Endodermal cell (in vitro differentiated cells): ENCODE measurements around the gene FBXO2. TPM values are rescaled to one million over a fixed set of nuclear protein-coding genes. Genes with fewer than 3 reads are reported as not detected.
A peak's percentile ranks its signal among the peaks of the same experiment; 100 is the strongest.

ENCODE experiments used
- DNase-seq: peaks from one replicate; pipeline ENCODE4 v3.0.0-alpha.2; 2017
- H3K27ac ChIP-seq: 2 replicates; pipeline ENCODE4 v1.5.1; 2013; ENCODE audit warnings: mild to moderate bottlenecking, low read depth, low read length, moderate library complexity
- H3K27me3 ChIP-seq: 2 replicates; pipeline ENCODE4 v1.6.1; 2013; ENCODE audit warnings: mild to moderate bottlenecking, low read length, moderate library complexity; ENCODE audit not compliant: insufficient read depth, control insufficient read depth, poor library complexity, severe bottlenecking
- H3K36me3 ChIP-seq: 2 replicates; pipeline ENCODE4 v1.7.0; 2013; ENCODE audit warnings: mild to moderate bottlenecking, low read length, moderate library complexity; ENCODE audit not compliant: control insufficient read depth, insufficient read depth
- H3K4me1 ChIP-seq: one replicate; pipeline ENCODE4 v1.7.0; 2013; ENCODE audit warnings: low read length; ENCODE audit not compliant: control insufficient read depth, insufficient read depth
- H3K4me3 ChIP-seq: 2 replicates; pipeline ENCODE4 v1.5.1; 2013; ENCODE audit warnings: mild to moderate bottlenecking, low read length, moderate library complexity
- H3K9ac ChIP-seq: 2 replicates; pipeline ENCODE4 v1.6.1; 2013; ENCODE audit warnings: mild to moderate bottlenecking, low read length, moderate library complexity; ENCODE audit not compliant: poor library complexity, severe bottlenecking; ENCODE audit errors: extremely low read depth
- H3K9me3 ChIP-seq: 2 replicates; pipeline ENCODE4 v1.6.1; 2013; ENCODE audit warnings: mild to moderate bottlenecking, low read length, moderate library complexity; ENCODE audit not compliant: control insufficient read depth
- H3K27ac Mint-ChIP-seq: 2 replicates; pipeline ENCODE4 v1.8.0; 2020; ENCODE audit warnings: mixed read lengths
- H3K27me3 Mint-ChIP-seq: 2 replicates; pipeline ENCODE4 v1.8.0; 2021; ENCODE audit warnings: mild to moderate bottlenecking, mixed read lengths; ENCODE audit not compliant: insufficient read depth
- H3K36me3 Mint-ChIP-seq: 2 replicates; pipeline ENCODE4 v1.8.0; 2020; ENCODE audit warnings: low read depth, mixed read lengths
- H3K4me1 Mint-ChIP-seq: 2 replicates; pipeline ENCODE4 v1.8.0; 2020; ENCODE audit warnings: mixed read lengths
- H3K4me3 Mint-ChIP-seq: 2 replicates; pipeline ENCODE4 v1.8.0; 2020; ENCODE audit warnings: mild to moderate bottlenecking, moderate library complexity, mixed read lengths
- H3K9me3 Mint-ChIP-seq: 2 replicates; pipeline ENCODE4 v1.8.0; 2020; ENCODE audit warnings: mild to moderate bottlenecking, mixed read lengths
- CTCF ChIP-seq: fragments of 200-600 bp; sonication (generic); conservative IDR thresholded peaks from 2 replicates; pipeline ENCODE4 v1.5.0; 2021; ENCODE audit warnings: antibody characterized with exemption, mild to moderate bottlenecking
- WGBS, 2 experiments: methylation state at CpG; one replicate each; pipeline versions ENCODE4 v1.1.5 to v1.1.7; 2013; ENCODE audit warnings: missing lambda C conversion rate in 2 of 2, mixed read lengths in 1 of 2; ENCODE audit not compliant: insufficient coverage in 1 of 2, insufficient read length in 1 of 2; 5-methylcytosine and 5-hydroxymethylcytosine counted together
- long read RNA-seq, 4 experiments: library from polyadenylated mRNA in 2 of 4; library from RNA in 1 of 4; library from capped mRNA in 1 of 4; stranded (forward) in 3 of 4; unstranded in 1 of 4; transcript quantifications; one replicate each; pipeline ENCODE4 v2.0.0, GENCODE V29; 2020 to 2021; ENCODE audit warnings: inconsistent platforms in 1 of 4
- polyA plus RNA-seq, 2 experiments: library from polyadenylated mRNA; stranded (reverse); fragments of 50-300 nt; gene quantifications; one replicate each; pipeline ENCODE4 v1.2.3, GENCODE V29; 2013
- total RNA-seq, 2 donors: library from RNA; stranded (reverse); fragmentation: NEBNext Ultra II Directional in 1 of 2; extraction: Animal tissue kit (Norgen Biotek cat#: 25700) in 1 of 2; gene quantifications; 2 replicates in 1 of 2; 3 replicates in 1 of 2; pipeline ENCODE4 v1.2.1, GENCODE V29; 2021

The FBXO2 gene
- 10 to 100 TPM; 14.1 to 32.0 TPM for total RNA-seq
- polyA plus RNA-seq (2013, experiment 1 of 2): 6.0 TPM
- 4.3 TPM for polyA plus RNA-seq (2013, experiment 2 of 2)
- long read RNA-seq, experiment 1, transcript FBXO2-201 (6 exons, 1,560 nt): major isoform, 19 of 31 reads
- long read RNA-seq, experiment 1, partial matches to known transcripts: 12 of 31 reads
- long read RNA-seq, experiment 1, other reads (novel, unspliced or antisense): 0 of 31 reads
- long read RNA-seq, experiment 2, transcript FBXO2-201 (6 exons, 1,560 nt): major isoform, 61 of 76 reads
- long read RNA-seq, experiment 2, partial matches to known transcripts: 13 of 76 reads
- long read RNA-seq, experiment 2, other reads (novel, unspliced or antisense): 2 of 76 reads
- long read RNA-seq, experiment 3, transcript FBXO2-201 (6 exons, 1,560 nt): major isoform, 9 of 10 reads
- long read RNA-seq, experiment 3, partial matches to known transcripts: 0 of 10 reads
- long read RNA-seq, experiment 3, other reads (novel, unspliced or antisense): 1 of 10 reads
- long read RNA-seq, experiment 4, partial matches to known transcripts: 45 of 47 reads
- long read RNA-seq, experiment 4, other reads (novel, unspliced or antisense): 2 of 47 reads

GRCh38 chr1:11654137-11654938 lies at the start of gene FBXO2, which contains the start of gene FBXO44:
Gene FBXO2 (minus strand): TSS chr1:11654429. CDS start chr1:11654340, 89 bp downstream.
Gene FBXO44 (plus strand): TSS chr1:11654877. CDS start chr1:11655836, 959 bp downstream.
- WGBS, 2 experiments: 3 to 9% methylated on average over 14 to 94 of the region's 94 CpGs
- peaks cover 52% of the 10 kb centered on the region for H3K27me3 ChIP-seq

GRCh38 chr1:11703357-11704193 lies 49.3 kb upstream of the FBXO2 start:
- WGBS, 2 experiments: 69 to 72% methylated on average over 6 to 8 of the region's 8 CpGs
- no peak overlapping the region for H3K9ac ChIP-seq
- Mint-ChIP-seq H3K4me3 (no peak overlapping the region), H3K27me3 (no peaks in the 10 kb centered on the region), H3K27ac (peak overlapping the region; percentile 48), H3K36me3 (no peaks in the 10 kb centered on the region), H3K4me1 (peaks cover 36% of the 10 kb centered on the region), H3K9me3 (no peaks in the 10 kb centered on the region)
- H3K27me3 ChIP-seq: no peaks in the 10 kb centered on the region
- no peak for TF ChIP-seq CTCF
- DNase-seq: no peak
- H3K27ac ChIP-seq: peak overlapping the region; percentile 76
- peaks cover 8% of the 10 kb centered on the region for H3K4me1 ChIP-seq
- no peaks in the 10 kb centered on the region for H3K9me3 ChIP-seq
- no peak overlapping the region for H3K4me3 ChIP-seq
- no peaks in the 10 kb centered on the region for H3K36me3 ChIP-seq

More at GRCh38 chr1:11654137-11654938, at the start of gene FBXO2, which contains the start of gene FBXO44:
- Histone ChIP-seq H3K27ac (no peak within 1 kb of the TSS), H3K9me3 (no peaks in the 10 kb centered on the region), H3K36me3 (peaks cover 7% of the 10 kb centered on the region), H3K9ac (no peak within 1 kb of the TSS), H3K4me3 (peak within 1 kb of the TSS; percentile 66), H3K4me1 (peaks cover 7% of the 10 kb centered on the region)
- H3K27me3 Mint-ChIP-seq: peaks cover 47% of the 10 kb centered on the region
- peak; percentile 92 for DNase-seq
- H3K36me3 Mint-ChIP-seq: peaks cover 21% of the 10 kb centered on the region
- no peaks in the 10 kb centered on the region for H3K9me3 Mint-ChIP-seq
- H3K27ac Mint-ChIP-seq: no peak within 1 kb of the TSS
- H3K4me3 Mint-ChIP-seq: peak within 1 kb of the TSS; percentile 59
- no peak for TF ChIP-seq CTCF
- H3K4me1 Mint-ChIP-seq: peaks cover 2% of the 10 kb centered on the region
